BJ (cell line): ENCODE data around the gene SPATA32. TPM values are rescaled to one million over a fixed set of nuclear protein-coding genes. Genes with fewer than 3 reads are reported as not detected.

Experiments used
- CTCF ChIA-PET: fragments of 350-600 bp; formaldehyde crosslinking; extraction: SDS; loops from one replicate; lab custom pipeline; 2021; ENCODE audit warnings: antibody characterized with exemption, inconsistent platforms; lab: Yijun Ruan, JAX
- POLR2A ChIA-PET: fragments of 300-600 bp; sonication (Branson Sonifier 250); formaldehyde crosslinking; extraction: SDS; loops from one replicate; lab custom pipeline; 2021; ENCODE audit warnings: antibody characterized with exemption; lab: Charles Lee
- DNase-seq: peaks from one replicate; pipeline ENCODE4 v3.0.0-alpha.2; 2011; ENCODE audit warnings: low read depth
- H3K27me3 ChIP-seq: 2 replicates; pipeline ENCODE4 v1.6.0; 2011; ENCODE audit warnings: low read length; ENCODE audit not compliant: control insufficient read depth, insufficient read depth
- H3K36me3 ChIP-seq: 2 replicates; pipeline ENCODE4 v1.5.1; 2011; ENCODE audit warnings: low read length; ENCODE audit not compliant: control insufficient read depth, insufficient read depth
- H3K4me3 ChIP-seq: 2 replicates; pipeline ENCODE4 v1.5.1; 2011; ENCODE audit warnings: low read depth, mild to moderate bottlenecking, control low read depth, low read length
- CTCF ChIP-seq: IDR thresholded peaks from 2 replicates; pipeline ENCODE4 v1.5.1; 2011; ENCODE audit warnings: low read depth, mild to moderate bottlenecking, control low read depth, inconsistent platforms, low read length, moderate library complexity; ENCODE audit not compliant: insufficient read depth
- polyA plus RNA-seq: library from polyadenylated mRNA; depleted of rRNA; stranded (reverse); fragments of >200 nt; gene quantifications from 2 replicates; pipeline ENCODE4 v1.2.3, GENCODE V29; 2011

Gene SPATA32
- polyA plus RNA-seq, 1 experiment = not detected

GRCh38 chr17:45289301-45290268, 27.7 kb upstream of the SPATA32 start:
- no peak for TF ChIP-seq CTCF
- H3K27me3 ChIP-seq = no peaks in the 10 kb centered on the region
- no peak for DNase-seq
- peaks cover 40% of the 10 kb centered on the region for H3K36me3 ChIP-seq
- ChIA-PET POLR2A (no interaction called here), CTCF (interaction anchor here (1.5 to 4.7 kb wide), 2 partner anchors 13 to 154 kb away, joined by 4 to 40 read pairs; partner anchors contain the start of gene ACBD4)
- H3K4me3 ChIP-seq = no peak overlapping the region

GRCh38 chr17:45288825-45289224, 26.9 kb upstream of the SPATA32 start:
- ChIA-PET POLR2A (no interaction called here), CTCF (interaction anchor here (0.5 to 4.7 kb wide), 3 partner anchors 12 to 154 kb away, joined by 3 to 40 read pairs (median 4); partner anchors contain the start of gene ACBD4)
- TF ChIP-seq CTCF = no peak
- Histone ChIP-seq H3K27me3 (no peaks in the 10 kb centered on the region), H3K36me3 (peaks cover 47% of the 10 kb centered on the region), H3K4me3 (no peak overlapping the region)
- no peak for DNase-seq

- no peak for TF ChIP-seq CTCF
- DNase-seq = no peak
- Histone ChIP-seq H3K36me3 (peaks cover 52% of the 10 kb centered on the region), H3K4me3 (no peak overlapping the region), H3K27me3 (no peaks in the 10 kb centered on the region)
- POLR2A ChIA-PET = no interaction called here
- CTCF ChIA-PET = interaction anchor here (0.5 to 4.7 kb wide), 7 partner anchors 11 to 153 kb away, joined by 3 to 40 read pairs (median 4); partner anchors contain the start of gene ACBD4
Observed at GRCh38 chr17:45287526-45288500, 25.9 kb upstream of the SPATA32 start.

- no peak for TF ChIP-seq CTCF
- POLR2A ChIA-PET = no interaction called here
- Histone ChIP-seq H3K36me3 (peaks cover 54% of the 10 kb centered on the region), H3K4me3 (no peak overlapping the region), H3K27me3 (no peaks in the 10 kb centered on the region)
- no peak for DNase-seq
- CTCF ChIA-PET = interaction anchor here (0.9 to 4.7 kb wide), 4 partner anchors 7 to 59 kb away, joined by 3 to 40 read pairs (median 16); no protein-coding TSS in a partner anchor
Observed at GRCh38 chr17:45286286-45286685, 24.4 kb upstream of the SPATA32 start.
